Measurements from ENCODE around the gene KCNJ3. TPM values are rescaled to one million over a fixed set of nuclear protein-coding genes. Genes with fewer than 3 reads are reported as not detected.

The KCNJ3 gene
- total RNA-seq, 1 donor from 2014 or later = 1.5 TPM

DNA sequence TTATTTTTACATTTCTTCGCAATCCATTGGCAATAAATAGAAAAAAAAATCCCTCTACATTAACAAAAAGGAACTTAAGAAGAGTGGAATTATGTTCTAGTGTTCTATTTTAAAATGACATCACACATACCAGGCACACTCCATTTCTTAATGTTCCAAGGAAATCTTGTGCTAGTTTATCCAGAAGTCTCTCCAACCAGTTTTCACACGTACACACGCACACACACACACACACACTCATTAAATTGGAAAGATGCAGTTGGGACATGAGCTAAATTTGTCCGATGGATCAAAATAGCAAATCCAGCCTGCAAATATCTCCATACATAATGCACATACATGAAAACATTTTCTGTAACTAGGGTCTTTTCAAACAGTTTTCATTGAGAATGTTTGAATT lies 78.3 kb downstream of the KCNJ3 start:
- no peak overlapping the region for H3K27ac ChIP-seq
- no peak for DNase-seq (ENCODE audit: low spot score in 2 of 2)
- no peaks in the 10 kb centered on the region for H3K27me3 ChIP-seq
- TF ChIP-seq, protein P1, sequence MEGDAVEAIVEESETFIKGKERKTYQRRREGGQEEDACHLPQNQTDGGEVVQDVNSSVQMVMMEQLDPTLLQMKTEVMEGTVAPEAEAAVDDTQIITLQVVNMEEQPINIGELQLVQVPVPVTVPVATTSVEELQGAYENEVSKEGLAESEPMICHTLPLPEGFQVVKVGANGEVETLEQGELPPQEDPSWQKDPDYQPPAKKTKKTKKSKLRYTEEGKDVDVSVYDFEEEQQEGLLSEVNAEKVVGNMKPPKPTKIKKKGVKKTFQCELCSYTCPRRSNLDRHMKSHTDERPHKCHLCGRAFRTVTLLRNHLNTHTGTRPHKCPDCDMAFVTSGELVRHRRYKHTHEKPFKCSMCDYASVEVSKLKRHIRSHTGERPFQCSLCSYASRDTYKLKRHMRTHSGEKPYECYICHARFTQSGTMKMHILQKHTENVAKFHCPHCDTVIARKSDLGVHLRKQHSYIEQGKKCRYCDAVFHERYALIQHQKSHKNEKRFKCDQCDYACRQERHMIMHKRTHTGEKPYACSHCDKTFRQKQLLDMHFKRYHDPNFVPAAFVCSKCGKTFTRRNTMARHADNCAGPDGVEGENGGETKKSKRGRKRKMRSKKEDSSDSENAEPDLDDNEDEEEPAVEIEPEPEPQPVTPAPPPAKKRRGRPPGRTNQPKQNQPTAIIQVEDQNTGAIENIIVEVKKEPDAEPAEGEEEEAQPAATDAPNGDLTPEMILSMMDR (IDR thresholded peaks at IDR 0.05) = no peak
- H3K9me3 ChIP-seq = no peaks in the 10 kb centered on the region
- intact Hi-C loops (cut with DNase I) = no loop called here
- H3K4me1 ChIP-seq = no peaks in the 10 kb centered on the region
- no peaks in the 10 kb centered on the region for H3K36me3 ChIP-seq
- H3K4me3 ChIP-seq = no peak overlapping the region

DNA sequence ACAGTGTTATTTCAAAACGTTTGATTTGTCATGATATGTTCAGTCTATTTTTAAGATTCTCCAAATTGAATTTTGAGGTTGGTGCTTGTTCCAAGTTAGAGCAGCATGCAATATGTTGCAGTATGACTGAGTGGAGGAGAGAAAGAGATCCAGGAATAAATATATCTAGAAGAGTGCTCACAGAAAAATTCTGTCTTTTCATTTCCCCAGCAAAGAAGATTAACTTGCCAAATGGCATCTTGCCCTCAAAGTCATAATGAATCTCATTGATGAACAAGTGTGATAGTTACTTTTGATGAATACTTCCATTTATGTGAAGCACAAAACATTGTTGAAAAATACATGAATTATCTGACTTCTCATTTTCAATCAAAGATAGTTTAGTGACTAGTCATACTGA lies 95.9 kb downstream of the KCNJ3 start:
- no peaks in the 10 kb centered on the region for H3K9me3 ChIP-seq
- TF ChIP-seq, protein P1 (IDR thresholded peaks at IDR 0.05) = no peak
- no peak for DNase-seq (ENCODE audit: low spot score in 2 of 2)
- H3K27ac ChIP-seq = no peak overlapping the region
- no peaks in the 10 kb centered on the region for H3K36me3 ChIP-seq
- no peaks in the 10 kb centered on the region for H3K4me1 ChIP-seq
- intact Hi-C loops (cut with DNase I) = no loop called here
- no peak overlapping the region for H3K4me3 ChIP-seq
- H3K27me3 ChIP-seq = no peaks in the 10 kb centered on the region

DNA sequence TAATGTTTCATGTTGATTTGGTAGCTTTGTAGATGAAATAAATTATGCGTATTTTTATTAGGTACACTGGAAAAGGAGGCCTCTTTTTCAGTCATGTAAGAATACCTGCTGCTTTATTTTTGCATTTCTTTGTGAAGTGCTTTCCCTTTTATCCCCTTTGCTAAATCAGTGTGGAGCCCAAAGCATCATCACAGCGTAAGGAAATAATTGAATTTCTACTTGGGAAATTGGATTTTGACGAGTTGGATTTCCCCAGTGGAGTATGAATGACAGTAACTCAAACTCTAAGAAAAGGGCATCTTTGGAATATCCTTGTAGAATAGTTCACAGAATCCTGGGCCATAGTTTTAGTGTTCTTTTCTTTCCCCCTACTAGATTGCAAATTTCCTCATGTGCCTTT lies 97.2 kb downstream of the KCNJ3 start:
- H3K27ac ChIP-seq = no peak overlapping the region
- TF ChIP-seq, protein P1 (IDR thresholded peaks at IDR 0.05) = no peak
- H3K9me3 ChIP-seq = no peaks in the 10 kb centered on the region

DNA sequence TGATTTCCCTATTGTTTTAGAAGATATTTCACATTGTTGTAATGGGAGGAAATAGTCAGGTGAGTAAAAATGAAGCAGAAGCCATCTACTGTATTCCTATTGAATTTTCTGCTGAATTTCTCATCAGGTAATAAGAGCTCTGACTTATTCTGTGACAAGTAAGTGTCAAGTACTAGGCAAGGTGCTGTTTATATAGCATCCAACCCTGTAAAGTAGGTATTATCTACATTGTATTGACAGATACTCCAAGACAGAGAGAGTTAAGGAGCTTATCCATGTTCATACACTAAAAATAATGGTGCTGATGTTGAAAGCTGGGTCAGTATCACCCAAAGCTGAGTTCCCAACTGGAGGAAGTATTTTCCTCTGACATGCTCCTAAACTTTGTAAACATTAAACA lies 106.0 kb downstream of the KCNJ3 start:
- Histone ChIP-seq H3K27ac (no peak overlapping the region), H3K4me3 (no peak overlapping the region), H3K4me1 (no peaks in the 10 kb centered on the region), H3K27me3 (no peaks in the 10 kb centered on the region), H3K36me3 (no peaks in the 10 kb centered on the region), H3K9me3 (no peaks in the 10 kb centered on the region)
- intact Hi-C loops (cut with DNase I) = no loop called here
- no peak for DNase-seq (ENCODE audit: low spot score in 2 of 2)
- TF ChIP-seq, protein P1 (IDR thresholded peaks at IDR 0.05) = no peak

More for the DNA sequence above, 97.2 kb downstream of the KCNJ3 start:
- no peak for DNase-seq (ENCODE audit: low spot score in 2 of 2)
- intact Hi-C loops (cut with DNase I) = no loop called here
- H3K4me1 ChIP-seq = no peaks in the 10 kb centered on the region
- H3K36me3 ChIP-seq = no peaks in the 10 kb centered on the region
- H3K4me3 ChIP-seq = no peak overlapping the region
- H3K27me3 ChIP-seq = no peaks in the 10 kb centered on the region

DNA sequence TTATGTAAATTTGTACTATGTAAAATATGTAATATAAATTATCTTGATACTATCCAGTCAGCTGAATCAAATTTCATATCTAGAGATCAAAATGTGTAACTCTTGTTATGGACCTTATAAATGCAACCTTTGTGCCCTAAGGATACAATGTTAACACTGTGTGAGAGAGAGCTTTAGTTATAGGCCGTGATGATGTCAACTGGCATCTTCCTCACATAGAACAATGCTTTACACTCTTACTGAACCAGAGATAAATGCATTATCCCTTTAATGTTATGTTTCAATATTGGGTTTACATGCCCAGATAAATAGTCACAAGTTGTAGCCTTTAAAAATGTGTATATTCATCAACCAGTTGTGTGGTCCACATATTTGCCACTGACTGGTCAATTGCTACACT lies 115.1 kb downstream of the KCNJ3 start:
- no peaks in the 10 kb centered on the region for H3K36me3 ChIP-seq
- no peaks in the 10 kb centered on the region for H3K9me3 ChIP-seq
- TF ChIP-seq, protein P1 (IDR thresholded peaks at IDR 0.05) = no peak
- no peak for DNase-seq (ENCODE audit: low spot score in 2 of 2)
- intact Hi-C loops (cut with DNase I) = no loop called here
- no peak overlapping the region for H3K27ac ChIP-seq
- no peaks in the 10 kb centered on the region for H3K4me1 ChIP-seq
- H3K4me3 ChIP-seq = no peak overlapping the region
- no peaks in the 10 kb centered on the region for H3K27me3 ChIP-seq

DNA sequence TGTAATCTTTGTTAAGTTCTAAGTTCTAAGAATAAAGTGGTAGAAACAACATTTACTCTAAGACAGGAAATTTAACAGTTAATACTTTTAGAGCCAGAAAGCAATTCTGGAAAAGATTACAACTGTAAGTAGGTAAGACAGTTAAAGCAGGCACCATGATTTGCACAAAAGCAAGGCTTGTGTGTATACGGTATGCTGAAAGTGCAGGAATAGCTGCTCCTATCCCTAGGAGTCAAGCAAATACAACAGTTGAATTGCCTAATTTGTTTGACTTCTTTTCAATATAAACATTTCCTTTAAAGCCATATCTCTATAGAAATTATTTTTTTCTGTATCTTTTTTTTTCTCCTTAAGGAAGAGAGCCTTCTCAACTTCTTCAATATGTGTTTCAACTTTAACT lies 116.4 kb downstream of the KCNJ3 start:
- Histone ChIP-seq H3K36me3 (no peaks in the 10 kb centered on the region), H3K4me3 (no peak overlapping the region), H3K27me3 (no peaks in the 10 kb centered on the region), H3K4me1 (no peaks in the 10 kb centered on the region), H3K27ac (no peak overlapping the region), H3K9me3 (no peaks in the 10 kb centered on the region)
- DNase-seq (ENCODE audit: low spot score in 2 of 2) = no peak
- intact Hi-C loops (cut with DNase I) = no loop called here
- TF ChIP-seq, protein P1 (IDR thresholded peaks at IDR 0.05) = no peak
